ENCODE data around the gene DIP2A.
"Not testable (repeated sequence)": the region's sequence is repeated elsewhere in the genome, so short reads cannot be mapped to it uniquely, and the experiment has no call there.

The DIP2A gene

GRCh38 chr21:46428286-46428685, 30.4 kb upstream of the DIP2A start:
- peaks cover 21% of the 10 kb centered on the region for H3K4me1 Mint-ChIP-seq
- DNase-seq: no peak
- no peak overlapping the region for H3K27ac Mint-ChIP-seq
- peaks cover 37% of the 10 kb centered on the region for H3K36me3 Mint-ChIP-seq (ENCODE audit: low read depth)
- H3K4me3 Mint-ChIP-seq: no peak overlapping the region
- no peaks in the 10 kb centered on the region for H3K27me3 Mint-ChIP-seq (ENCODE audit: low read depth, poor library complexity)
- no peak for TF ChIP-seq CTCF (IDR thresholded peaks at IDR 0.05)
- H3K9me3 Mint-ChIP-seq: no peaks in the 10 kb centered on the region

DNA sequence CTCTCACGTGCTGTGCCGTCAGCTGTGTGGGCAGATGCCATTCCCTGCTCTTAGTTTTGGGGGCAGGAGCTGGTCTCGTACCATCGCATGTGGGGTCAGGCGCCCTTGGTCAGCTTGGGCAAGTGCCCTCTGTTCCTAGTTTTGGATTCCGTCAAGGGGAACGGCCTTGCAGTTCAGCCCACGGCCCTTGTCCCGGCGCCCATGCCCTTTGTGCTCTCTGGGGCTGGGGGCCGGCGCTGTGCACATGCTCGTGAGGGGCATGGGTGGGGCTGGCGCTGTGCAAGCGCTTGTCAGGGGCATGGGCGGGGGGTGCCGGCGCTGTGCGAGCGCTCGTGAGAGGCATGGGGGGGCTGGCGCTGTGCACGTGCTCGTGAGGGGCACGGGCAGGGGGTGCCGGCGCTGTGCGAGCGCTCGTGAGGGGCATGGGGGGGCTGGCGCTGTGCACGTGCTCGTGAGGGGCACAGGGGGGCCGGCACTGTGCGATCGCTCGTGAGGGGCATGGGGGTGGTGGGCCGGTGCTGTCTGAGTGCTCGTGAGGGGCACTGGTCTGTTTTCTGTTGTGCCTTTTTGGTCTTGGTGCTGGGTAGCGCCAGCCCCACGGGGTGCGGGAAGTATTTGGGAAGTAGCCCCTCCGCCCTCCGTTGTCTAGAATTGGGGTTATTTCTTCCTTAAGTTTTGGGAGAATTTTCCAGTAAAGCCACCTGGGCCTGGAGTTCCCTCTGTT, 29.5 kb upstream of the DIP2A start:
- H3K36me3 Mint-ChIP-seq (ENCODE audit: low read depth): peaks cover 42% of the 10 kb centered on the region

GRCh38 chr21:46429754-46430681, 28.7 kb upstream of the DIP2A start:
- no peak overlapping the region for H3K27ac Mint-ChIP-seq
- DNase-seq: no peak
- no peak overlapping the region for H3K4me3 Mint-ChIP-seq

More for the DNA sequence above, 29.5 kb upstream of the DIP2A start:
- no peaks in the 10 kb centered on the region for H3K27me3 Mint-ChIP-seq (ENCODE audit: low read depth, poor library complexity)
- no peaks in the 10 kb centered on the region for H3K9me3 Mint-ChIP-seq
- peaks cover 16% of the 10 kb centered on the region for H3K4me1 Mint-ChIP-seq
- no peak for TF ChIP-seq CTCF (IDR thresholded peaks at IDR 0.05)
- H3K4me3 Mint-ChIP-seq: no peak overlapping the region
- DNase-seq: no peak
- no peak overlapping the region for H3K27ac Mint-ChIP-seq

GRCh38 chr21:46431448-46431847, 27.2 kb upstream of the DIP2A start:
- Mint-ChIP-seq H3K27me3 (ENCODE audit: low read depth, poor library complexity) (no peaks in the 10 kb centered on the region), H3K4me3 (no peak overlapping the region), H3K36me3 (ENCODE audit: low read depth) (peaks cover 64% of the 10 kb centered on the region), H3K9me3 (no peaks in the 10 kb centered on the region), H3K4me1 (peaks cover 11% of the 10 kb centered on the region), H3K27ac (peak overlapping the region; percentile 97)
- no peak for TF ChIP-seq CTCF (IDR thresholded peaks at IDR 0.05)
- no peak for DNase-seq

More at GRCh38 chr21:46429754-46430681, 28.7 kb upstream of the DIP2A start:
- H3K4me1 Mint-ChIP-seq: peaks cover 12% of the 10 kb centered on the region
- H3K27me3 Mint-ChIP-seq (ENCODE audit: low read depth, poor library complexity): no peaks in the 10 kb centered on the region
- H3K36me3 Mint-ChIP-seq (ENCODE audit: low read depth): peaks cover 51% of the 10 kb centered on the region
- no peaks in the 10 kb centered on the region for H3K9me3 Mint-ChIP-seq
- TF ChIP-seq CTCF (IDR thresholded peaks at IDR 0.05): no peak

DNA sequence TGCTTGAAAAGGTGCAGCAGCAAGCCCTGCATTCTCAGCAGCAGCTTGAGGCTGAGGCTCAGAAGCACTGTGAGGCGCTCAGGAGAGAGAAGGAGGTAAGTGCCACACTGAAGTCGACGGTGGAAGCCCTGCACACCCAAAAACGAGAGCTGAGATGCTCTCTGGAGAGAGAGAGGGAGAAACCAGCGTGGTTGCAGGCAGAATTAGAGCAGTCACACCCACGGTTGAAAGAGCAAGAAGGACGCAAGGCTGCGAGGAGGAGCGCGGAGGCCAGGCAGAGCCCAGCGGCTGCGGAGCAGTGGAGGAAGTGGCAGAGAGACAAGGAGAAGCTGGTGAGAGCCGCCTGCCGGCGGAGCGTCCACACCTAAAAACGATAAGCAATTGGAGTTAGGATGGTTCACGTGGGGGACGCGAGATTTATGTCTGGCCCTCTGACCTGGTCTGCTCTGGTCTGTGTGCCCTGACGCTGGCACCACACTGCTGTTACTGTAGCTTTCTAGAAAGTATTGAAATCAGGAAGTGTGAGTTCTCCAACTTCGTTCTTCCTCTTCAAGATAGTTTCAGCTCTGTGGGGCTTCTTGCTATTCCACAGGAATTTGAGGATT, 26.7 kb upstream of the DIP2A start:
- Mint-ChIP-seq H3K27ac (peak overlapping the region; percentile 97), H3K9me3 (no peaks in the 10 kb centered on the region)

DNA sequence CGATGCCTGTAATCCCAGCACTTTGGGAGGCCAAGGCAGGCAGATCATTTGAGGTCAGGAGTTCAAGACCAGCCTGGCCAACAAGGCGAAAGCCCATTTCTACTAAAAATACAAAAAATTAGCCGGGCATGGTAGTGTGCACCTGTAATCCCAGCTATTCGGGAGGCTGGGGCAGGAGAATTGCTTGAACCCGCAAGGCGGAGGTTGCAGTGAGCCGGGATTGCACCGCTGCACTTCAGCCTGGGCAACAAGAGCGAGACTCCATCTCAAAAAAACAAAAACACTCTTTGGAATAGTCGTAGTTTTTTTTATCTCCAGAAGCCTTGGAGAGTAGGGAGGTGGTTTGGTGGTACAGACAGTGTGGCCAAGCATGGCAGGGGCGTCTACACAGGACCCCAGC, 25.6 kb upstream of the DIP2A start:
- DNase-seq; H3K27ac Mint-ChIP-seq; H3K4me3 Mint-ChIP-seq; H3K27me3 Mint-ChIP-seq (ENCODE audit: low read depth, poor library complexity); H3K9me3 Mint-ChIP-seq: not testable (repeated sequence)
- peaks cover 24% of the 10 kb centered on the region for H3K4me1 Mint-ChIP-seq
- peaks cover 81% of the 10 kb centered on the region for H3K36me3 Mint-ChIP-seq (ENCODE audit: low read depth)

More for the DNA sequence above, 26.7 kb upstream of the DIP2A start:
- H3K36me3 Mint-ChIP-seq (ENCODE audit: low read depth): peaks cover 69% of the 10 kb centered on the region
- no peak overlapping the region for H3K4me3 Mint-ChIP-seq
- DNase-seq: no peak
- H3K4me1 Mint-ChIP-seq: peaks cover 16% of the 10 kb centered on the region
- H3K27me3 Mint-ChIP-seq (ENCODE audit: low read depth, poor library complexity): no peaks in the 10 kb centered on the region
- TF ChIP-seq CTCF (IDR thresholded peaks at IDR 0.05): no peak

Data from nephron progenitor cell (in vitro differentiated cells).